Sigmoid colon (tissue), 7 donors: ENCODE measurements around the gene FIG4. TPM values are rescaled to one million over a fixed set of nuclear protein-coding genes. Genes with fewer than 3 reads are reported as not detected.

Experiments used
- DNase-seq: peaks from one replicate; pipeline ENCODE4 v3.0.0-alpha.2; 2019
- H3K27ac ChIP-seq, 4 donors: fragments of 200-600 bp; sonication (generic); one replicate each; pipeline ENCODE4 v1.5.1; 2016 to 2019; ENCODE audit warnings: mild to moderate bottlenecking in 1 of 4
- H3K27me3 ChIP-seq, 3 donors: fragments of 200-600 bp; sonication (generic); one replicate each; pipeline ENCODE4 v1.5.1; 2019; ENCODE audit warnings: mild to moderate bottlenecking in 1 of 3
- H3K36me3 ChIP-seq, 4 donors: fragments of 200-600 bp; sonication (generic); one replicate each; pipeline ENCODE4 v1.5.1; 2016 to 2019
- H3K4me1 ChIP-seq, 4 donors: fragments of 200-600 bp; sonication (generic); one replicate each; pipeline ENCODE4 v1.5.1; 2017 to 2019
- H3K4me3 ChIP-seq, 4 donors: fragments of 200-600 bp; sonication (generic); one replicate each; pipeline ENCODE4 v1.5.1; 2017 to 2019; ENCODE audit warnings: mild to moderate bottlenecking in 2 of 4, moderate library complexity in 1 of 4
- H3K9me3 ChIP-seq, 4 donors: fragments of 200-600 bp in 3 of 4; sonication (generic) in 3 of 4; one replicate each; pipeline versions ENCODE4 v1.5.1 to v1.6.1; 2013 to 2019
- CTCF ChIP-seq, 4 experiments: fragments of 450-650 bp in 3 of 4; fragments of 200-600 bp in 1 of 4; IDR thresholded peaks; one replicate each; pipeline ENCODE4 v1.5.1; 2016 to 2019; ENCODE audit warnings: antibody characterized with exemption in 4 of 4, mild to moderate bottlenecking in 3 of 4, moderate library complexity in 2 of 4
- EP300 ChIP-seq, 4 donors: sonication (generic); formaldehyde crosslinking; IDR thresholded peaks; one replicate each; pipeline ENCODE4 v1.6.1; 2017; ENCODE audit warnings: antibody characterized with exemption in 4 of 4
- POLR2A ChIP-seq, 2 donors: fragments of 450-650 bp; IDR thresholded peaks; one replicate each; pipeline ENCODE4 v1.6.1; 2016; ENCODE audit warnings: antibody characterized with exemption in 2 of 2, mild to moderate bottlenecking in 2 of 2, moderate library complexity in 2 of 2
- POLR2AphosphoS5 ChIP-seq, 4 donors: sonication (generic); formaldehyde crosslinking; IDR thresholded peaks; one replicate each; pipeline ENCODE4 v1.6.1; 2017; ENCODE audit warnings: antibody characterized with exemption in 4 of 4
- WGBS, 2 donors: extraction: QIAGEN DNeasy Blood & Tissue Kit; methylation state at CpG; one replicate each; pipeline ENCODE4 v1.1.7; 2013; 5-methylcytosine and 5-hydroxymethylcytosine counted together
- intact Hi-C: fragments of 100-400 bp; cut with DNase I; formaldehyde crosslinking; loops from one replicate; pipeline ENCODE4 v1.15.1; 2023
- polyA plus RNA-seq, 3 donors: library from polyadenylated mRNA; stranded (reverse); fragments of 200-250 nt; gene quantifications; one replicate each; pipeline ENCODE4 v1.2.3, GENCODE V29; 2013
- total RNA-seq, 4 donors: library from RNA; depleted of rRNA; stranded (reverse); fragments of >200 nt; gene quantifications; one replicate each; pipeline ENCODE4 v1.1.0, GENCODE V29; 2016
- donor health status: healthy with polysubstance abuse.
- donor health status: Bipolar disorder and iron deficiency.
- donor health status: healthy.

FIG4 gene
- total RNA-seq, result 10 to 100 TPM; 11.9 to 24.1 (median 22.8) TPM
- polyA plus RNA-seq, result 10 to 100 TPM in 2 of 3 donors, 1 to 10 TPM in 1; 9.8 to 11.4 (median 11.1) TPM

- intact Hi-C loops, result loop anchor here (5.0 to 10.0 kb wide), 2 partner anchors 209 to 1184 kb away; partner anchors contain the start of genes AMD1 and ZBTB24
- Histone ChIP-seq H3K27me3 (no peaks in the 10 kb centered on the region), H3K36me3 (no peaks in the 10 kb centered on the region), H3K4me3 (peak within 1 kb of the TSS; percentile 55 to 79 (median 68)), H3K4me1 (peaks cover 0 to 29% (median 12%) of the 10 kb centered on the region in 4 donors), H3K27ac (peak within 1 kb of the TSS; percentile 88 to 92 (median 90)), H3K9me3 (no peaks in the 10 kb centered on the region)
- WGBS, 2 donors, result 0% methylated on average over 47 of the region's 47 CpGs
- peak; percentile 96 for DNase-seq
- TF ChIP-seq EP300 (IDR thresholded peaks at IDR 0.05) (peak in 1 of 4 donors; percentile 18), POLR2A (IDR thresholded peaks at IDR 0.05) (peak; percentile 22 to 33), POLR2AphosphoS5 (IDR thresholded peaks at IDR 0.05) (peak in 3 of 4 donors; percentile 48 to 85 (median 69)), CTCF (IDR thresholded peaks at IDR 0.05) (no peak)
Observed at GRCh38 chr6:109690737-109691621, at the start of gene FIG4, which contains the start of gene AK9. Gene FIG4 (plus strand): TSS chr6:109691296. CDS start chr6:109691436, 140 bp downstream. Gene AK9 (minus strand): TSS chr6:109691202. CDS start chr6:109675745, 15,457 bp downstream.

- DNase-seq, result no peak
- TF ChIP-seq POLR2A (IDR thresholded peaks at IDR 0.05) (no peak), CTCF (IDR thresholded peaks at IDR 0.05) (no peak), POLR2AphosphoS5 (IDR thresholded peaks at IDR 0.05) (no peak), EP300 (IDR thresholded peaks at IDR 0.05) (no peak)
- H3K36me3 ChIP-seq, result peaks cover 0 to 25% (median 2%) of the 10 kb centered on the region in 4 donors
- no peaks in the 10 kb centered on the region for H3K4me1 ChIP-seq
- no peak overlapping the region for H3K4me3 ChIP-seq
- H3K27me3 ChIP-seq, result no peaks in the 10 kb centered on the region
- whole genome bisulfite sequencing, 2 donors, result 91% methylated on average over 2 of the region's 2 CpGs
- intact Hi-C loops, result no loop called here
- peaks cover 0 to 2% (median 0%) of the 10 kb centered on the region in 4 donors for H3K9me3 ChIP-seq
- H3K27ac ChIP-seq, result no peak overlapping the region
Observed at GRCh38 chr6:109644131-109644530, 47.0 kb upstream of the FIG4 start.

- no peak for DNase-seq
- H3K27me3 ChIP-seq, result no peaks in the 10 kb centered on the region
- WGBS, 2 donors, result 69 to 87% methylated on average over 5 of the region's 5 CpGs
- no peaks in the 10 kb centered on the region for H3K9me3 ChIP-seq
- H3K36me3 ChIP-seq, result peaks cover 0 to 16% (median 0%) of the 10 kb centered on the region in 4 donors
- no peak for TF ChIP-seq EP300 (IDR thresholded peaks at IDR 0.05)
- no peak for TF ChIP-seq POLR2A (IDR thresholded peaks at IDR 0.05)
- no peak for TF ChIP-seq CTCF (IDR thresholded peaks at IDR 0.05)
- TF ChIP-seq POLR2AphosphoS5 (IDR thresholded peaks at IDR 0.05), result no peak
- H3K4me3 ChIP-seq, result no peak overlapping the region
- H3K27ac ChIP-seq, result no peak overlapping the region
- intact Hi-C loops, result no loop called here
- no peaks in the 10 kb centered on the region for H3K4me1 ChIP-seq
Observed at GRCh38 chr6:109653264-109653663, 37.8 kb upstream of the FIG4 start.

DNA sequence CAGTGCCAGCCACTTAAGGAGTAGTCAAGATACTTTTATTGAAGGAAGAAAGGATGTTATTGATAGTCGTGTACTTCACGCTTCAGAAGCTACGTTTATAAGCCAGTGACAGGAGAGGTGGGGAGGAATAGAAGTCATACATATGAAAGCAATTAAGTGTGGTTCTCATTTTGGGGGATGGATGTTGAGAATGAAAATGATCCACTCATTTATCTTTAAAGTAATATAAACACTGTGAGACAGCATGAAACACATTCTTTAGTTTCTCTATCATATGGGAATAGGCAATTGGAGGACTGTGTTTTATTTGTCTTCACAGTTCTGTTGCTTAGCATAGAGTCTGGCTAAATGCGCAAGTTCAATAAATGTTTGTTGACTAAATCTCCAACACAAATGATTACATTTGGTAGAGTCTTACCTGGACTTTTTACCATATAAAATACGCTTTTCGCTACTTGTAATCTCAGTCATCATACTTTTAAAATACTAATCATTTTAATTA lies 35.3 kb upstream of the FIG4 start:
- no peaks in the 10 kb centered on the region for H3K9me3 ChIP-seq
- H3K36me3 ChIP-seq, result peaks cover 0 to 22% (median 0%) of the 10 kb centered on the region in 4 donors
- no peaks in the 10 kb centered on the region for H3K4me1 ChIP-seq
- H3K27ac ChIP-seq, result no peak overlapping the region
- H3K4me3 ChIP-seq, result no peak overlapping the region
- WGBS, 2 donors, result 89 to 94% methylated on average over 6 of the region's 6 CpGs
- no peak for DNase-seq
- intact Hi-C loops, result no loop called here
- TF ChIP-seq CTCF (IDR thresholded peaks at IDR 0.05) (no peak), POLR2AphosphoS5 (IDR thresholded peaks at IDR 0.05) (no peak), EP300 (IDR thresholded peaks at IDR 0.05) (no peak), POLR2A (IDR thresholded peaks at IDR 0.05) (no peak)
- H3K27me3 ChIP-seq, result no peaks in the 10 kb centered on the region
